OCI-LY1 (cell line): ENCODE data around the gene SLC5A4.
"Not testable (repeated sequence)": the region's sequence is repeated elsewhere in the genome, so short reads cannot be mapped to it uniquely, and the experiment has no call there.

ENCODE experiments used
- EZH2 ChIP-seq: fragments of 200-600 bp; sonication (generic), shearing (Covaris generic); IDR thresholded peaks from 2 replicates; pipeline ENCODE4 v1.8.0; 2017; ENCODE audit warnings: borderline replicate concordance, mixed run types, mild to moderate bottlenecking, antibody characterized with exemption, low read length, moderate library complexity, mixed read lengths
- TF ChIP-seq, protein P1 (sequence below): fragments of 200-600 bp; sonication (generic), shearing (Covaris generic); IDR thresholded peaks from 2 replicates; pipeline ENCODE4 v1.5.1; 2017; ENCODE audit warnings: mild to moderate bottlenecking, antibody characterized with exemption, low read length, moderate library complexity, mixed read lengths

DNA sequence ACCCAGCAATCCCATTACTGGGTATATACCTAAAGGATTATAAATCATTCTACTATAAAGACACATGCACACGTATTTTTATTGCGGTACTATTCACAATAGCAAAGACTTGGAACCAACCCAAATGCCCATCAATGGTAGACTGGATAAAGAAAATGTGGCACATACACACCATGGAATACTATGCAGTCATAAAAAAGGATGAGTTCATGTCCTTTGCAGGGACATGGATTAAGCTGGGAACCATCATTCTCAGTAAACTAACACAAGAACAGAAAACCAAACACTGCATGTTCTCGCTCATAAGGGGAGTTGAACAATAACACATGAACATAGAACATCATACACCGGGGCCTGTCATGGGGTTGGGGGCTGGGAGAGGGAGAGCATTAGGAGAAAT lies 8.5 kb upstream of the SLC5A4 start:
- TF ChIP-seq, protein P1, sequence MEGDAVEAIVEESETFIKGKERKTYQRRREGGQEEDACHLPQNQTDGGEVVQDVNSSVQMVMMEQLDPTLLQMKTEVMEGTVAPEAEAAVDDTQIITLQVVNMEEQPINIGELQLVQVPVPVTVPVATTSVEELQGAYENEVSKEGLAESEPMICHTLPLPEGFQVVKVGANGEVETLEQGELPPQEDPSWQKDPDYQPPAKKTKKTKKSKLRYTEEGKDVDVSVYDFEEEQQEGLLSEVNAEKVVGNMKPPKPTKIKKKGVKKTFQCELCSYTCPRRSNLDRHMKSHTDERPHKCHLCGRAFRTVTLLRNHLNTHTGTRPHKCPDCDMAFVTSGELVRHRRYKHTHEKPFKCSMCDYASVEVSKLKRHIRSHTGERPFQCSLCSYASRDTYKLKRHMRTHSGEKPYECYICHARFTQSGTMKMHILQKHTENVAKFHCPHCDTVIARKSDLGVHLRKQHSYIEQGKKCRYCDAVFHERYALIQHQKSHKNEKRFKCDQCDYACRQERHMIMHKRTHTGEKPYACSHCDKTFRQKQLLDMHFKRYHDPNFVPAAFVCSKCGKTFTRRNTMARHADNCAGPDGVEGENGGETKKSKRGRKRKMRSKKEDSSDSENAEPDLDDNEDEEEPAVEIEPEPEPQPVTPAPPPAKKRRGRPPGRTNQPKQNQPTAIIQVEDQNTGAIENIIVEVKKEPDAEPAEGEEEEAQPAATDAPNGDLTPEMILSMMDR: not testable (repeated sequence)
- TF ChIP-seq EZH2: not testable (repeated sequence)
